ENCODE results near the gene CMSS1. TPM values are rescaled to one million over a fixed set of nuclear protein-coding genes. Genes with fewer than 3 reads are reported as not detected.

CMSS1 gene
- total RNA-seq, 1 experiment from 2014 or later: 70.6 TPM

DNA sequence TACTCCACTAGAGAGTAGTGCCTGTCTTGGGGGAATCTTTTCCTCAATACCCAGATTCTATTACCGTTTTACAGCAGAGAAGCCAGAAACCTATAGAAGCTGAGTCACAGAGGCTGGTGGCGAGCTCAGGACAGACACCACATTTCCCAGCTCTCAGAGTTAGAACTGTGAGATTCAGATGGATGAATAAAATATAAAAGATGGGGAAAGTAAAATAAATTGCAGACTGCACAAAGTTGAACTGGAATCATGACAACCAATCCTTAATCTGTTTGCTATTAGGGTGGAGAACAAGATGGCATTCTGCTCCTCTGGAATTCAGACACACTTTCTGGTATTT lies 40.5 kb upstream of the CMSS1 start (continued):
- TF ChIP-seq, protein P1, sequence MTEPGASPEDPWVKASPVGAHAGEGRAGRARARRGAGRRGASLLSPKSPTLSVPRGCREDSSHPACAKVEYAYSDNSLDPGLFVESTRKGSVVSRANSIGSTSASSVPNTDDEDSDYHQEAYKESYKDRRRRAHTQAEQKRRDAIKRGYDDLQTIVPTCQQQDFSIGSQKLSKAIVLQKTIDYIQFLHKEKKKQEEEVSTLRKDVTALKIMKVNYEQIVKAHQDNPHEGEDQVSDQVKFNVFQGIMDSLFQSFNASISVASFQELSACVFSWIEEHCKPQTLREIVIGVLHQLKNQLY (CRISPR knock-in tag; IDR thresholded peaks at IDR 0.05): no peak
- no peak for TF ChIP-seq ESRRA (CRISPR knock-in tag; IDR thresholded peaks at IDR 0.05; ENCODE audit: borderline replicate concordance)
- TF ChIP-seq, protein P2, sequence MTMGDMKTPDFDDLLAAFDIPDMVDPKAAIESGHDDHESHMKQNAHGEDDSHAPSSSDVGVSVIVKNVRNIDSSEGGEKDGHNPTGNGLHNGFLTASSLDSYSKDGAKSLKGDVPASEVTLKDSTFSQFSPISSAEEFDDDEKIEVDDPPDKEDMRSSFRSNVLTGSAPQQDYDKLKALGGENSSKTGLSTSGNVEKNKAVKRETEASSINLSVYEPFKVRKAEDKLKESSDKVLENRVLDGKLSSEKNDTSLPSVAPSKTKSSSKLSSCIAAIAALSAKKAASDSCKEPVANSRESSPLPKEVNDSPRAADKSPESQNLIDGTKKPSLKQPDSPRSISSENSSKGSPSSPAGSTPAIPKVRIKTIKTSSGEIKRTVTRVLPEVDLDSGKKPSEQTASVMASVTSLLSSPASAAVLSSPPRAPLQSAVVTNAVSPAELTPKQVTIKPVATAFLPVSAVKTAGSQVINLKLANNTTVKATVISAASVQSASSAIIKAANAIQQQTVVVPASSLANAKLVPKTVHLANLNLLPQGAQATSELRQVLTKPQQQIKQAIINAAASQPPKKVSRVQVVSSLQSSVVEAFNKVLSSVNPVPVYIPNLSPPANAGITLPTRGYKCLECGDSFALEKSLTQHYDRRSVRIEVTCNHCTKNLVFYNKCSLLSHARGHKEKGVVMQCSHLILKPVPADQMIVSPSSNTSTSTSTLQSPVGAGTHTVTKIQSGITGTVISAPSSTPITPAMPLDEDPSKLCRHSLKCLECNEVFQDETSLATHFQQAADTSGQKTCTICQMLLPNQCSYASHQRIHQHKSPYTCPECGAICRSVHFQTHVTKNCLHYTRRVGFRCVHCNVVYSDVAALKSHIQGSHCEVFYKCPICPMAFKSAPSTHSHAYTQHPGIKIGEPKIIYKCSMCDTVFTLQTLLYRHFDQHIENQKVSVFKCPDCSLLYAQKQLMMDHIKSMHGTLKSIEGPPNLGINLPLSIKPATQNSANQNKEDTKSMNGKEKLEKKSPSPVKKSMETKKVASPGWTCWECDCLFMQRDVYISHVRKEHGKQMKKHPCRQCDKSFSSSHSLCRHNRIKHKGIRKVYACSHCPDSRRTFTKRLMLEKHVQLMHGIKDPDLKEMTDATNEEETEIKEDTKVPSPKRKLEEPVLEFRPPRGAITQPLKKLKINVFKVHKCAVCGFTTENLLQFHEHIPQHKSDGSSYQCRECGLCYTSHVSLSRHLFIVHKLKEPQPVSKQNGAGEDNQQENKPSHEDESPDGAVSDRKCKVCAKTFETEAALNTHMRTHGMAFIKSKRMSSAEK (CRISPR knock-in tag; IDR thresholded peaks at IDR 0.05; ENCODE audit: borderline replicate concordance): no peak
- TF ChIP-seq NR2C2 (CRISPR knock-in tag; IDR thresholded peaks at IDR 0.05): no peak

GRCh38 chr3:99777708-99778107 lies 40.0 kb upstream of the CMSS1 start:
- no peak overlapping the region for H3K4me3 Mint-ChIP-seq
- TF ChIP-seq, protein P3, sequence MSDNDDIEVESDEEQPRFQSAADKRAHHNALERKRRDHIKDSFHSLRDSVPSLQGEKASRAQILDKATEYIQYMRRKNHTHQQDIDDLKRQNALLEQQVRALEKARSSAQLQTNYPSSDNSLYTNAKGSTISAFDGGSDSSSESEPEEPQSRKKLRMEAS (CRISPR knock-in tag; IDR thresholded peaks at IDR 0.05): no peak
- TF ChIP-seq JUN (CRISPR knock-in tag; IDR thresholded peaks at IDR 0.05): no peak
- no peak for TF ChIP-seq OVOL2 (CRISPR knock-in tag; IDR thresholded peaks at IDR 0.05; ENCODE audit: borderline replicate concordance)
- TF ChIP-seq ZNF423 (CRISPR knock-in tag; IDR thresholded peaks at IDR 0.05): no peak
- TF ChIP-seq TEAD4 (CRISPR knock-in tag; IDR thresholded peaks at IDR 0.05): no peak
- no peak for TF ChIP-seq NR3C1 (CRISPR knock-in tag; conservative IDR thresholded peaks at IDR 0.05; ENCODE audit: low read depth)
- no peak for TF ChIP-seq TEAD1 (CRISPR knock-in tag; IDR thresholded peaks at IDR 0.05)
- no peak for TF ChIP-seq ZNF281 (CRISPR knock-in tag; IDR thresholded peaks at IDR 0.05)
- TF ChIP-seq ZNF317 (CRISPR knock-in tag; IDR thresholded peaks at IDR 0.05; ENCODE audit: borderline replicate concordance, low read depth): no peak
- TF ChIP-seq FOXP1 (CRISPR knock-in tag; IDR thresholded peaks at IDR 0.05; ENCODE audit: borderline replicate concordance): no peak
- TF ChIP-seq, protein P4, sequence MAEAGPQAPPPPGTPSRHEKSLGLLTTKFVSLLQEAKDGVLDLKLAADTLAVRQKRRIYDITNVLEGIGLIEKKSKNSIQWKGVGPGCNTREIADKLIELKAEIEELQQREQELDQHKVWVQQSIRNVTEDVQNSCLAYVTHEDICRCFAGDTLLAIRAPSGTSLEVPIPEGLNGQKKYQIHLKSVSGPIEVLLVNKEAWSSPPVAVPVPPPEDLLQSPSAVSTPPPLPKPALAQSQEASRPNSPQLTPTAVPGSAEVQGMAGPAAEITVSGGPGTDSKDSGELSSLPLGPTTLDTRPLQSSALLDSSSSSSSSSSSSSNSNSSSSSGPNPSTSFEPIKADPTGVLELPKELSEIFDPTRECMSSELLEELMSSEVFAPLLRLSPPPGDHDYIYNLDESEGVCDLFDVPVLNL (CRISPR knock-in tag; IDR thresholded peaks at IDR 0.05; ENCODE audit: borderline replicate concordance, low read depth): no peak
- no peak for TF ChIP-seq SMAD4 (CRISPR knock-in tag; IDR thresholded peaks at IDR 0.05)
- no peak for TF ChIP-seq ZNF671 (CRISPR knock-in tag; IDR thresholded peaks at IDR 0.05)
- no peak for TF ChIP-seq ZNF138 (CRISPR knock-in tag; conservative IDR thresholded peaks at IDR 0.05)
- no peak for TF ChIP-seq CTCF (IDR thresholded peaks at IDR 0.05)
- peaks cover 19% of the 10 kb centered on the region for H3K4me1 Mint-ChIP-seq
- ChIA-PET POLR2A (interaction anchor here (0.6 kb wide), 1 partner anchor 13 kb away, joined by 3 read pairs; no protein-coding TSS in a partner anchor), CTCF (interaction anchor here (0.8 to 1.7 kb wide), 2 partner anchors 12 to 31 kb away, joined by 4 to 6 read pairs; no protein-coding TSS in a partner anchor)
- no peak overlapping the region for H3K27ac Mint-ChIP-seq
- DNase-seq (ENCODE audit: low spot score) (no peak), ATAC-seq (no peak)
- no peaks in the 10 kb centered on the region for H3K27me3 Mint-ChIP-seq (ENCODE audit: low read depth)
- no peaks in the 10 kb centered on the region for H3K36me3 Mint-ChIP-seq
- 0 out of 2 replicates have a peak, but pooled peaks cover 4% of the 10 kb centered on the region for H3K9me3 Mint-ChIP-seq
